ENCODE results near the gene SSH3. TPM values are rescaled to one million over a fixed set of nuclear protein-coding genes. Genes with fewer than 3 reads are reported as not detected.

The SSH3 gene
- 16.6 to 32.1 TPM (median 27.6 TPM) in 5 replicates for total RNA-seq (2022; extraction: Qiagen RNA extraction; ENCODE audit: low read depth)

DNA sequence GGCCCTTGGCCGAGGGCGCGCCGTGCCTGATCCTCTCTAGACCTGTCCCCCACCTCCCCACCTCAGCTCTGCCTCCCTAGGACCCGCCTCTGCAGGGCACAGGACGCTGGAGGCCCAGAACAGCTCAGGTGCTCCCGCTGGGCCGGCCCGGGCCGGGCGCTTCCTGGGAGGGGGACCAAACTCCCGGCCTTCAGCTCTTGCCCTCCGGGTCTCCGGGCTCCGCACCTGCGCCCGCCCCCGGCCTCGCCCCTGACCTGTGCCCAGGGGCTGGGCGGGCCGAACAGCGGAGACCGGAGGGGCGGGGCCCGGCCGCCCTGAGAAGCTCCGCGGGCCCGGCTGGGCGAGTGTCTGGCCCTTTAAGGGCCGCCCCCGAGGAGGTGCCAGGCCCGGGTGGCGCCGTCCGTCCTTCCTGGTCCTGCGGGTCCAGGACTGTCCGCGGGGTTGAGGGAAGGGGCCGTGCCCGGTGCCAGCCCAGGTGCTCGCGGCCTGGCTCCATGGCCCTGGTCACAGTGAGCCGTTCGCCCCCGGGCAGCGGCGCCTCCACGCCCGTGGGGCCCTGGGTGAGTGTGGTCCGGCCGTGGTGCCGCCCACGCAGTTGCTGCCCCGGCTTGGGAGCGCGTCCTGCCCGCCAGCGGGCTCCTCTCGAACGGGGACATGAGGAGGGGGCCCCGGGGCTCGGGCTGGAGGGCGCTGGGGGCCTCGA, at the start of gene SSH3:
SSH3 (plus strand) TSS at position 399 of the 703 bp plus-strand sequence; CDS start at position 495, 96 bp downstream.

GRCh38 chr11:67266449-67267187, 36.7 kb upstream of the SSH3 start, which contains the start of gene GRK2:
Gene GRK2 (plus strand): TSS chr11:67266473. CDS start chr11:67266700, 227 bp downstream.

GRCh38 chr11:67289226-67289650, 14.1 kb upstream of the SSH3 start, which contains the start of gene ANKRD13D:
Gene ANKRD13D (plus strand): TSS chr11:67289303. CDS start chr11:67289461, 158 bp downstream.

DNA sequence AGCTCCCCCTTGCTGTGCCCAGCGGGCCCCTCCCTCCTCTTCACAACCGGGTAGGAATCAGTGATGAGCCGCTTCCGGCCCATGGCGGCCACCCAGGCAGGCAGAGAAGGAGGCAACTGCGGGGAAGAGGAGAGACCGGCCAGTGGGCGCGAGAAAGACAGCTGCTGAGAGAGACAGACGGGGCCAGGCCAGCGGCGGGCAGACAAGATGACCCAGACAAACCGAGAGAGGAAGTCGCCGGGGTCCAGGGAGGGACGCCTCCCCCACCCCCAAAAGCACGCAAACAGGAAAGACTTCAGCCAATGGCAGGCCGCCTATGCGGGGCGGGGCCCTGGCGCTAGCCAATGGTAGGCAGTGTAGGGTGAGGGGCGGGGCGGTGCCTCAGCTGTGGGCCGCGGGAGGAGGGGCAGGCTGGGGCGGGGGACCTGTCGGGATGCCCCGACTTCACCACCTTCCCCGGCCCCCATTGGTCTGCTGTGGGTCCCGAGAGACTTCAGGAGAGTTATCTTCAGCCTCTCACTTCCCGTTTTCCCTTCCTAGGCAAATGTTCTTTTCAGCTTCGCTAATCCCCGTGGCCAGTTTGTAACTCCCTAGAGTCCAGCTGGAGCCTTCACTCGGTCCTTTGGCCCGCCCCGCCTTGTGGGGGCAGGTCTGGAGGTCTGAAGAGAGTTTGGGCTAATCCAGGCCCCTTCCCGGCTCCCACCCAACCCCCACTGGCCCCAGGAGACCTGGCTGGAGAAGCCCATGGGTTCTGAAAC, 50.2 kb downstream of the SSH3 start, which contains the start of gene POLD4:
POLD4 (minus strand) TSS at position 230 of the 758 bp plus-strand sequence; CDS start at position 83, 147 bp downstream.

Other genes starting within 250 kb of the SSH3 start
- 42.7 to 53.3 TPM (median 51.1 TPM) in 5 replicates for gene RHOD, start 246.7 kb upstream of the SSH3 start, total RNA-seq (2022; extraction: Qiagen RNA extraction; ENCODE audit: low read depth)
- 42.0 to 51.9 TPM (median 46.7 TPM) in 5 replicates for gene KDM2A, start 184.3 kb upstream of the SSH3 start, total RNA-seq (2022; extraction: Qiagen RNA extraction; ENCODE audit: low read depth)
- gene GRK2, start 37.1 kb upstream of the SSH3 start, total RNA-seq (2022; extraction: Qiagen RNA extraction; ENCODE audit: low read depth), result 25.8 to 39.1 TPM (median 36.4 TPM) in 5 replicates
- 18.7 to 29.1 TPM (median 26.9 TPM) in 5 replicates for gene ANKRD13D, start 14.2 kb upstream of the SSH3 start, total RNA-seq (2022; extraction: Qiagen RNA extraction; ENCODE audit: low read depth)
- 192 to 253 TPM (median 224 TPM) in 5 replicates for gene POLD4, start 50.0 kb downstream of the SSH3 start, total RNA-seq (2022; extraction: Qiagen RNA extraction; ENCODE audit: low read depth)
- 49.7 to 54.8 TPM (median 52.5 TPM) in 5 replicates for gene CLCF1, start 70.1 kb downstream of the SSH3 start, total RNA-seq (2022; extraction: Qiagen RNA extraction; ENCODE audit: low read depth)
- gene RAD9A, start 88.5 kb downstream of the SSH3 start, total RNA-seq (2022; extraction: Qiagen RNA extraction; ENCODE audit: low read depth), result 23.3 to 34.3 TPM (median 31.1 TPM) in 5 replicates
- gene PPP1CA, start 98.3 kb downstream of the SSH3 start, total RNA-seq (2022; extraction: Qiagen RNA extraction; ENCODE audit: low read depth), result 267 to 305 TPM (median 288 TPM) in 5 replicates
- gene TBC1D10C, start 100.6 kb downstream of the SSH3 start, total RNA-seq (2022; extraction: Qiagen RNA extraction; ENCODE audit: low read depth), result 0.09 to 0.16 TPM in 2 of 5 replicates, not detected in the others
- 0.14 to 0.19 TPM (median 0.14 TPM) in 5 replicates for gene CARNS1, start 112.1 kb downstream of the SSH3 start, total RNA-seq (2022; extraction: Qiagen RNA extraction; ENCODE audit: low read depth)
- gene RPS6KB2, start 125.0 kb downstream of the SSH3 start, total RNA-seq (2022; extraction: Qiagen RNA extraction; ENCODE audit: low read depth), result 41.3 to 50.1 TPM (median 47.5 TPM) in 5 replicates
- 0.15 to 0.36 TPM (median 0.23 TPM) in 5 replicates for gene PTPRCAP, start 134.2 kb downstream of the SSH3 start, total RNA-seq (2022; extraction: Qiagen RNA extraction; ENCODE audit: low read depth)
- 49.1 to 60.0 TPM (median 56.1 TPM) in 5 replicates for gene CORO1B, start 139.9 kb downstream of the SSH3 start, total RNA-seq (2022; extraction: Qiagen RNA extraction; ENCODE audit: low read depth)
- gene GPR152, start 149.2 kb downstream of the SSH3 start, total RNA-seq (2022; extraction: Qiagen RNA extraction; ENCODE audit: low read depth), result 0.08 TPM in 1 of 5 replicates, not detected in the others
- not detected in 5 replicates for gene CABP4, start 151.8 kb downstream of the SSH3 start, total RNA-seq (2022; extraction: Qiagen RNA extraction; ENCODE audit: low read depth)
- gene TMEM134, start 165.7 kb downstream of the SSH3 start, total RNA-seq (2022; extraction: Qiagen RNA extraction; ENCODE audit: low read depth), result 50.2 to 66.2 TPM (median 60.8 TPM) in 5 replicates
- 39.1 to 45.8 TPM (median 45.1 TPM) in 5 replicates for gene AIP, start 179.5 kb downstream of the SSH3 start, total RNA-seq (2022; extraction: Qiagen RNA extraction; ENCODE audit: low read depth)
- gene PITPNM1, start 201.8 kb downstream of the SSH3 start, total RNA-seq (2022; extraction: Qiagen RNA extraction; ENCODE audit: low read depth), result 32.3 to 48.6 TPM (median 44.4 TPM) in 5 replicates
- 61.9 to 88.0 TPM (median 79.3 TPM) in 5 replicates for gene CDK2AP2, start 204.6 kb downstream of the SSH3 start, total RNA-seq (2022; extraction: Qiagen RNA extraction; ENCODE audit: low read depth)
- gene CABP2, start 219.9 kb downstream of the SSH3 start, total RNA-seq (2022; extraction: Qiagen RNA extraction; ENCODE audit: low read depth), result not detected in 5 replicates

All from A549 treated with GW870086 at 1 μM for 4 hours (cell line).